HG02943 (cell line): ENCODE data around the gene OR2H2.

Experiments
- ATAC-seq: cut with Tn5 transposase; IDR thresholded peaks from one replicate; pipeline ENCODE4 v1.9.1; 2021; ENCODE audit warnings: mild to moderate bottlenecking, low read depth, moderate library complexity; ENCODE audit not compliant: unreplicated experiment

OR2H2 gene

GRCh38 chr6:29584821-29585220 is at the start of gene OR2H2:
Gene OR2H2 (plus strand): TSS chr6:29585121. CDS start chr6:29587945, 2,824 bp downstream.
- no peak for ATAC-seq

GRCh38 chr6:29537714-29538403 is 47.1 kb upstream of the OR2H2 start:
- no peak for ATAC-seq

GRCh38 chr6:29547573-29547972 is 37.3 kb upstream of the OR2H2 start:
- no peak for ATAC-seq

- no peak for ATAC-seq
These were observed 32.3 kb upstream of the OR2H2 start for GRCh38 chr6:29552512-29553051.

GRCh38 chr6:29553268-29554057 is 31.5 kb upstream of the OR2H2 start:
- ATAC-seq = no peak

GRCh38 chr6:29554764-29555163 is 30.2 kb upstream of the OR2H2 start:
- ATAC-seq = no peak

- no peak for ATAC-seq
These were observed 27.6 kb upstream of the OR2H2 start for GRCh38 chr6:29557320-29557719.

GRCh38 chr6:29558439-29559079 is 26.4 kb upstream of the OR2H2 start:
- ATAC-seq = no peak

GRCh38 chr6:29559524-29560287 is 25.2 kb upstream of the OR2H2 start, which contains the start of gene UBD:
Gene UBD (minus strand): TSS chr6:29559732. CDS start chr6:29559701, 31 bp downstream.
- ATAC-seq = no peak

GRCh38 chr6:29561091-29561490 is 23.8 kb upstream of the OR2H2 start:
- no peak for ATAC-seq

- ATAC-seq = no peak
These were observed 23.2 kb upstream of the OR2H2 start for GRCh38 chr6:29561606-29562181.

- ATAC-seq = no peak
These were observed 21.4 kb upstream of the OR2H2 start for GRCh38 chr6:29563435-29563965.

GRCh38 chr6:29564875-29565274 is 20.0 kb upstream of the OR2H2 start:
- no peak for ATAC-seq

GRCh38 chr6:29566856-29567255 is 18.1 kb upstream of the OR2H2 start:
- ATAC-seq = no peak

- no peak for ATAC-seq
These were observed 17.4 kb upstream of the OR2H2 start for GRCh38 chr6:29567541-29567940.

GRCh38 chr6:29567991-29568390 is 16.9 kb upstream of the OR2H2 start:
- ATAC-seq = no peak

- no peak for ATAC-seq
These were observed 8.9 kb upstream of the OR2H2 start for GRCh38 chr6:29576056-29576455.

- ATAC-seq = no peak
These were observed 7.4 kb upstream of the OR2H2 start for GRCh38 chr6:29577544-29577943.

- ATAC-seq = no peak
These were observed 4.6 kb downstream of the OR2H2 start for GRCh38 chr6:29589423-29590048.
